CD14-positive monocyte (primary cell): Measurements from ENCODE around the gene GTF2B. TPM values are rescaled to one million over a fixed set of nuclear protein-coding genes. Genes with fewer than 3 reads are reported as not detected.
"Not testable (repeated sequence)": the region's sequence is repeated elsewhere in the genome, so short reads cannot be mapped to it uniquely, and the experiment has no call there.

ENCODE experiments used
- DNase-seq, 3 donors: peaks; one replicate each; pipeline ENCODE4 v3.0.0-alpha.2; 2011 to 2022
- H2AFZ ChIP-seq: 2 replicates; pipeline ENCODE4 v1.6.0; 2012; ENCODE audit warnings: mild to moderate bottlenecking, low read depth, low read length, inconsistent platforms; ENCODE audit not compliant: insufficient read depth, poor library complexity, severe bottlenecking
- H3K27ac ChIP-seq, 2 donors: 1 replicate in 1 of 2; 2 replicates in 1 of 2; pipeline ENCODE4 v1.5.1; 2012 to 2013; ENCODE audit warnings: low read length in 2 of 2, control low read depth in 1 of 2, inconsistent platforms in 1 of 2, low read depth in 1 of 2, mild to moderate bottlenecking in 1 of 2
- H3K27me3 ChIP-seq, 2 donors: one replicate each; pipeline versions ENCODE4 v1.6.0 to v1.6.1; 2011 to 2013; ENCODE audit warnings: low read length in 2 of 2; ENCODE audit not compliant: control insufficient read depth in 2 of 2, insufficient read depth in 2 of 2
- H3K36me3 ChIP-seq, 2 donors: replicated peaks in 1 of 2; 1 replicate in 1 of 2; 2 replicates in 1 of 2; pipeline versions ENCODE4 v1.5.1 to v1.6.1; 2012 to 2013; ENCODE audit warnings: low read length in 2 of 2, control low read depth in 1 of 2, inconsistent platforms in 1 of 2, mild to moderate bottlenecking in 1 of 2; ENCODE audit not compliant: insufficient read depth in 2 of 2, control insufficient read depth in 1 of 2
- H3K4me1 ChIP-seq, 2 donors: 1 replicate in 1 of 2; 2 replicates in 1 of 2; pipeline versions ENCODE4 v1.5.1 to v1.6.1; 2012 to 2013; ENCODE audit warnings: low read length in 2 of 2, control low read depth in 1 of 2, inconsistent platforms in 1 of 2, mild to moderate bottlenecking in 1 of 2, moderate library complexity in 1 of 2; ENCODE audit not compliant: insufficient read depth in 2 of 2, control insufficient read depth in 1 of 2
- H3K4me2 ChIP-seq: replicated peaks from 2 replicates; pipeline ENCODE3; 2012; ENCODE audit warnings: low read length, moderate library complexity, mild to moderate bottlenecking; ENCODE audit not compliant: poor library complexity, severe bottlenecking; ENCODE audit errors: extremely low read depth
- H3K4me3 ChIP-seq, 3 experiments: fragments of 200-600 bp in 1 of 3; sonication (generic) in 1 of 3; replicated peaks in 1 of 3; 1 replicate in 2 of 3; 2 replicates in 1 of 3; pipeline ENCODE4 v1.5.1; 2011 to 2013; ENCODE audit warnings: low read length in 3 of 3, mild to moderate bottlenecking in 3 of 3, control low read depth in 2 of 3, low read depth in 2 of 3, inconsistent platforms in 1 of 3, moderate library complexity in 1 of 3
- H3K79me2 ChIP-seq: 2 replicates; pipeline ENCODE4 v1.6.0; 2012; ENCODE audit warnings: mild to moderate bottlenecking, control low read depth, inconsistent platforms, low read length, moderate library complexity; ENCODE audit not compliant: insufficient read depth
- H3K9ac ChIP-seq: 2 replicates; pipeline ENCODE4 v1.6.0; 2017; ENCODE audit warnings: low read length, mild to moderate bottlenecking; ENCODE audit not compliant: insufficient read depth, poor library complexity, severe bottlenecking
- H3K9me3 ChIP-seq, 2 donors: replicated peaks in 1 of 2; 1 replicate in 1 of 2; 2 replicates in 1 of 2; pipeline versions ENCODE4 v1.5.1 to v1.6.1; 2012 to 2013; ENCODE audit warnings: low read length in 2 of 2, control low read depth in 1 of 2; ENCODE audit not compliant: control insufficient read depth in 1 of 2, insufficient read depth in 1 of 2
- H4K20me1 ChIP-seq: 2 replicates; pipeline ENCODE4 v1.6.0; 2012; ENCODE audit warnings: mild to moderate bottlenecking, low read length, control low read depth, moderate library complexity; ENCODE audit not compliant: insufficient read depth
- H3K27ac Mint-ChIP-seq, 7 donors: one replicate each; pipeline ENCODE4 v1.8.0; 2020; ENCODE audit warnings: mild to moderate bottlenecking in 7 of 7, mixed read lengths in 7 of 7, moderate library complexity in 6 of 7, inconsistent platforms in 2 of 7
- H3K27me3 Mint-ChIP-seq, 3 donors: one replicate each; pipeline ENCODE4 v1.8.0; 2021 to 2022; ENCODE audit warnings: low read depth in 3 of 3, mild to moderate bottlenecking in 3 of 3, mixed read lengths in 3 of 3, moderate library complexity in 3 of 3, inconsistent platforms in 1 of 3
- H3K36me3 Mint-ChIP-seq, 2 donors: one replicate each; pipeline ENCODE4 v1.8.0; 2020; ENCODE audit warnings: mixed read lengths in 2 of 2, inconsistent platforms in 1 of 2, mild to moderate bottlenecking in 1 of 2
- H3K4me1 Mint-ChIP-seq: one replicate; pipeline ENCODE4 v1.8.0; 2020; ENCODE audit warnings: mild to moderate bottlenecking, mixed read lengths
- H3K4me3 Mint-ChIP-seq, 2 donors: one replicate each; pipeline ENCODE4 v1.8.0; 2020; ENCODE audit warnings: mild to moderate bottlenecking in 2 of 2, mixed read lengths in 2 of 2, moderate library complexity in 1 of 2
- H3K9me3 Mint-ChIP-seq, 7 donors: one replicate each; pipeline ENCODE4 v1.8.0; 2020 to 2022; ENCODE audit warnings: mixed read lengths in 7 of 7, mild to moderate bottlenecking in 6 of 7, moderate library complexity in 6 of 7, inconsistent platforms in 2 of 7
- WGBS: methylation state at CpG from one replicate; pipeline ENCODE4 v1.1.5; 2013; ENCODE audit warnings: missing lambda C conversion rate; ENCODE audit not compliant: insufficient coverage; 5-methylcytosine and 5-hydroxymethylcytosine counted together
- intact Hi-C, 2 donors: fragments of 100-400 bp; cut with micrococcal nuclease; formaldehyde crosslinking; loops; one replicate each; pipeline versions ENCODE4 v1.15.0 to v1.15.1; 2023
- polyA plus RNA-seq, 3 donors: library from polyadenylated mRNA; depleted of rRNA in 1 of 3; unstranded in 2 of 3; stranded (reverse) in 1 of 3; fragments of 300-500 nt in 2 of 3; fragments of >200 nt in 1 of 3; fragmentation: Illumina TruSeq in 2 of 3; gene quantifications; 1 replicate in 2 of 3; 2 replicates in 1 of 3; pipeline ENCODE4 v1.2.3, GENCODE V29; 2012 to 2021
- TF ChIP-seq, protein P1 (sequence below): fragments of 200-600 bp; IDR thresholded peaks from one replicate; pipeline ENCODE4 v1.8.0; 2022; ENCODE audit warnings: antibody characterized with exemption, mild to moderate bottlenecking

Gene GTF2B
- polyA plus RNA-seq, 3 donors: 26.9 to 46.1 (median 39.2) TPM

DNA sequence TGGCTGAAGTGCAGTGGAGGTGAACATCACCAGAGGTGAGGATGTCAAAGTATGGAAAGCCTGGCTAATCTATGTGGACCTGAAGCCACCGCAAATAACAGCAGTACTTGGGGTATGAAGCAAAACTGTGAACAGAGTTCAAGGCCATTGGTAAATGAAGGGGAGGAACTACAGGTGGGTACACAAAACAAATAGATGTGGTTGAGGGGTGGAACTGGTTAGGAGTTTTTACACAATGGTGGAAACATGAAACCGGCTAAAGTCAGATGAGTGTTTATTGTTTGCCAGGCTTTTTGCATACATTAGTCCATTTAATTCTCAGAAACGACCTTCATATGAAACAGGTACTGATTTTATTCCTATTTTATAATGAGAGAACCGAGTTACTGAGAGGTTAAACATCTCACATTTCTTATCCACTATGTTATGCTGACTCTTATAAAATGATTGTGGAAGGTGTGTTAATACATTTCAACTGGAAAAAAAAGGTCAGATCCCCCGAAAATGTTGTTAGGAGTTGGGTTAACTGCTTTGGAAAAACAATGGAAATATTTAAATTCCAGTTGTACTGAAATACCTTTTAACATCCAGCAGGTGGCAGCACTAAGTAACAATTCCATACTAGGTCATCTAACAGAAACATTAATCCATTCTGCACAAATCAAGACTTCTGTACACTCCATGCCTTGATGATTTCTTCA, 44.3 kb upstream of the GTF2B start:
- DNase-seq: peak; percentile 13 to 42 (median 38)
- no peaks in the 10 kb centered on the region for H3K79me2 ChIP-seq
- Mint-ChIP-seq H3K9me3 (no peaks in the 10 kb centered on the region), H3K36me3 (peaks cover 63 to 83% of the 10 kb centered on the region in 2 donors), H3K27me3 (peaks cover 0 to 3% (median 0%) of the 10 kb centered on the region in 3 donors), H3K27ac (peak overlapping the region in 2 of 7 donors; percentile 63 to 71), H3K4me1 (peaks cover 6% of the 10 kb centered on the region), H3K4me3 (no peak overlapping the region)
- no peak overlapping the region for H3K9ac ChIP-seq
- no peak overlapping the region for H3K4me2 ChIP-seq
- H3K9me3 ChIP-seq: no peaks in the 10 kb centered on the region
- intact Hi-C loops: no loop called here
- H3K4me3 ChIP-seq: no peak overlapping the region
- TF ChIP-seq, protein P1, sequence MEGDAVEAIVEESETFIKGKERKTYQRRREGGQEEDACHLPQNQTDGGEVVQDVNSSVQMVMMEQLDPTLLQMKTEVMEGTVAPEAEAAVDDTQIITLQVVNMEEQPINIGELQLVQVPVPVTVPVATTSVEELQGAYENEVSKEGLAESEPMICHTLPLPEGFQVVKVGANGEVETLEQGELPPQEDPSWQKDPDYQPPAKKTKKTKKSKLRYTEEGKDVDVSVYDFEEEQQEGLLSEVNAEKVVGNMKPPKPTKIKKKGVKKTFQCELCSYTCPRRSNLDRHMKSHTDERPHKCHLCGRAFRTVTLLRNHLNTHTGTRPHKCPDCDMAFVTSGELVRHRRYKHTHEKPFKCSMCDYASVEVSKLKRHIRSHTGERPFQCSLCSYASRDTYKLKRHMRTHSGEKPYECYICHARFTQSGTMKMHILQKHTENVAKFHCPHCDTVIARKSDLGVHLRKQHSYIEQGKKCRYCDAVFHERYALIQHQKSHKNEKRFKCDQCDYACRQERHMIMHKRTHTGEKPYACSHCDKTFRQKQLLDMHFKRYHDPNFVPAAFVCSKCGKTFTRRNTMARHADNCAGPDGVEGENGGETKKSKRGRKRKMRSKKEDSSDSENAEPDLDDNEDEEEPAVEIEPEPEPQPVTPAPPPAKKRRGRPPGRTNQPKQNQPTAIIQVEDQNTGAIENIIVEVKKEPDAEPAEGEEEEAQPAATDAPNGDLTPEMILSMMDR: peak; percentile 89
- no peaks in the 10 kb centered on the region for H3K27me3 ChIP-seq
- H3K27ac ChIP-seq: no peak overlapping the region
- no peak overlapping the region for H2AFZ ChIP-seq
- WGBS: no CpG with 5 or more reads among the region's 5 CpGs
- H3K36me3 ChIP-seq: peaks cover 71 to 88% of the 10 kb centered on the region in 2 donors
- H4K20me1 ChIP-seq: no peaks in the 10 kb centered on the region
- H3K4me1 ChIP-seq: no peaks in the 10 kb centered on the region

DNA sequence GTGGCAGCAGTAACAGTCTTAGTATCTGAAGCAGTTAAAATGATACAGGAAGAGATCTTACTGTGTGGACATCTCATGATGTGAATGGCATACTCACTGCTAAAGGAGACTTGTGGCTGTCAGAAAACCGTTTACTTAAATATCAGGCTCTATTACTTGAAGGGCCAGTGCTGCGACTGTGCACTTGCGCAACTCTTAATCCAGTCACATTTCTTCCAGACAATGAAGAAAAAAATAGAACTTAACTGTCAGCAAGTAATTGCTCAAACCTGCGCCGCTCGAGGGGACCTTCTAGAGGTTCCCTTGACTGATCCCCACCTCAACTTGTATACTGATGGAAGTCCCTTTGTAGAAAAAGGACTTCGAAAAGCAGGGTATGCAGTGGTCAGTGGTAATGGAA, 38.8 kb upstream of the GTF2B start:
- H2AFZ ChIP-seq, H3K4me3 ChIP-seq, intact Hi-C loops, H3K9me3 ChIP-seq, H3K27me3 Mint-ChIP-seq, H3K4me2 ChIP-seq, H3K9ac ChIP-seq, H4K20me1 ChIP-seq, H3K27ac ChIP-seq, H3K79me2 ChIP-seq, H3K4me3 Mint-ChIP-seq, DNase-seq, H3K4me1 ChIP-seq, H3K27me3 ChIP-seq: not testable (repeated sequence)
- H3K27ac Mint-ChIP-seq: peak overlapping the region in 2 of 7 donors; percentile 2 to 41
- H3K36me3 Mint-ChIP-seq: peaks cover 73 to 89% of the 10 kb centered on the region in 2 donors
- H3K4me1 Mint-ChIP-seq: peaks cover 10% of the 10 kb centered on the region
- 13% methylated on average over 1 of the region's 7 CpGs for WGBS
- peaks cover 50 to 90% of the 10 kb centered on the region in 2 donors for H3K36me3 ChIP-seq
- H3K9me3 Mint-ChIP-seq: peaks cover 0 to 10% (median 6%) of the 10 kb centered on the region in 7 donors
